ENCODE measurements around the gene STK10.

The STK10 gene

GRCh38 chr5:172188033-172188892, at the start of gene STK10:
TSS of gene STK10 (minus strand) at chr5:172188224. CDS start at chr5:172188042, 182 bp downstream.
- peak; percentile 92 for DNase-seq (ENCODE audit: low read depth, low spot score)
- H3K4me3 ChIP-seq (ENCODE audit: low read depth, low read length), result peak within 1 kb of the TSS; percentile 92
- TF ChIP-seq, protein P1, sequence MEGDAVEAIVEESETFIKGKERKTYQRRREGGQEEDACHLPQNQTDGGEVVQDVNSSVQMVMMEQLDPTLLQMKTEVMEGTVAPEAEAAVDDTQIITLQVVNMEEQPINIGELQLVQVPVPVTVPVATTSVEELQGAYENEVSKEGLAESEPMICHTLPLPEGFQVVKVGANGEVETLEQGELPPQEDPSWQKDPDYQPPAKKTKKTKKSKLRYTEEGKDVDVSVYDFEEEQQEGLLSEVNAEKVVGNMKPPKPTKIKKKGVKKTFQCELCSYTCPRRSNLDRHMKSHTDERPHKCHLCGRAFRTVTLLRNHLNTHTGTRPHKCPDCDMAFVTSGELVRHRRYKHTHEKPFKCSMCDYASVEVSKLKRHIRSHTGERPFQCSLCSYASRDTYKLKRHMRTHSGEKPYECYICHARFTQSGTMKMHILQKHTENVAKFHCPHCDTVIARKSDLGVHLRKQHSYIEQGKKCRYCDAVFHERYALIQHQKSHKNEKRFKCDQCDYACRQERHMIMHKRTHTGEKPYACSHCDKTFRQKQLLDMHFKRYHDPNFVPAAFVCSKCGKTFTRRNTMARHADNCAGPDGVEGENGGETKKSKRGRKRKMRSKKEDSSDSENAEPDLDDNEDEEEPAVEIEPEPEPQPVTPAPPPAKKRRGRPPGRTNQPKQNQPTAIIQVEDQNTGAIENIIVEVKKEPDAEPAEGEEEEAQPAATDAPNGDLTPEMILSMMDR (IDR thresholded peaks at IDR 0.05; ENCODE audit: low read depth, low read length), result peak; percentile 76
- in situ Hi-C loops (cut with HindIII; ENCODE audit: low sequenced_read_pairs), result no loop called here

- H3K4me3 ChIP-seq (ENCODE audit: low read depth, low read length), result no peak overlapping the region
- TF ChIP-seq, protein P1 (IDR thresholded peaks at IDR 0.05; ENCODE audit: low read depth, low read length), result no peak
- in situ Hi-C loops (cut with HindIII; ENCODE audit: low sequenced_read_pairs), result no loop called here
- DNase-seq (ENCODE audit: low read depth, low spot score), result no peak
These were observed 48.1 kb upstream of the STK10 start for GRCh38 chr5:172235827-172236736.

DNA sequence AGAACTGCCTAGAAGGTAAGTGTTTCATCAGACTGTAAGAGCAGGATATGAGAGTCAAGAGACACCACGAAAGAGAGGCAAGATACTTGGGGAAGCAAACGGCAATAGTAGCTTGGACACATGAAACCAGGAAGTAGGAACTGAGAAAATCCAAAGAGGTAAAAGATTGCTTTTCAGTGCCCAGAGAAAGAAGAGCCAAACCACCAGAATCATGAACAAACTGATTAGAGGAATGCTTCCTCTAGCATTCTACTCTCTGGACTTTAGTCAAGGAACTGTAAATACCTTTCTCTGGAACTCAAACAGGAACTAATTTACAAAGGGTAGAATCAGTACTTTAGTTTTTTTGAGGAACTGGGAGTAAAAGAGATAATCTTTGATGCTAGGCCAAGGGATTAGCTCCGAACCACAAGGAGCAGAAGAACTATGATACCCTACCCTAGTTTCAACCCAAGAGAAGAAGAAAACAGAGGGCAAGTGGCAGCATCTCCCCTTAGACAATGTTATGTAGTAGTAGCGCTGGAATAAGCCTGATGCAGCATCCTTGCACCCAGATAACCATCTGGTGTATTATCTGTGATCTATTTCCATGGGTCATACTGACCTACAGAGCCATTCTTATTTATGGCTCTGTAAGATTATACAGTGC, 47.2 kb upstream of the STK10 start:
- TF ChIP-seq, protein P1 (IDR thresholded peaks at IDR 0.05; ENCODE audit: low read depth, low read length), result no peak
- in situ Hi-C loops (cut with HindIII; ENCODE audit: low sequenced_read_pairs), result no loop called here
- H3K4me3 ChIP-seq (ENCODE audit: low read depth, low read length), result no peak overlapping the region
- peak; percentile 8 for DNase-seq (ENCODE audit: low read depth, low spot score)

- in situ Hi-C loops (cut with HindIII; ENCODE audit: low sequenced_read_pairs), result no loop called here
- TF ChIP-seq, protein P1 (IDR thresholded peaks at IDR 0.05; ENCODE audit: low read depth, low read length), result no peak
- no peak for DNase-seq (ENCODE audit: low read depth, low spot score)
- H3K4me3 ChIP-seq (ENCODE audit: low read depth, low read length), result no peak overlapping the region
These were observed 46.0 kb upstream of the STK10 start for GRCh38 chr5:172234031-172234430.

- TF ChIP-seq, protein P1 (IDR thresholded peaks at IDR 0.05; ENCODE audit: low read depth, low read length), result no peak
- no peak overlapping the region for H3K4me3 ChIP-seq (ENCODE audit: low read depth, low read length)
- no peak for DNase-seq (ENCODE audit: low read depth, low spot score)
- in situ Hi-C loops (cut with HindIII; ENCODE audit: low sequenced_read_pairs), result no loop called here
These were observed 41.9 kb upstream of the STK10 start for GRCh38 chr5:172229904-172230303.

DNA sequence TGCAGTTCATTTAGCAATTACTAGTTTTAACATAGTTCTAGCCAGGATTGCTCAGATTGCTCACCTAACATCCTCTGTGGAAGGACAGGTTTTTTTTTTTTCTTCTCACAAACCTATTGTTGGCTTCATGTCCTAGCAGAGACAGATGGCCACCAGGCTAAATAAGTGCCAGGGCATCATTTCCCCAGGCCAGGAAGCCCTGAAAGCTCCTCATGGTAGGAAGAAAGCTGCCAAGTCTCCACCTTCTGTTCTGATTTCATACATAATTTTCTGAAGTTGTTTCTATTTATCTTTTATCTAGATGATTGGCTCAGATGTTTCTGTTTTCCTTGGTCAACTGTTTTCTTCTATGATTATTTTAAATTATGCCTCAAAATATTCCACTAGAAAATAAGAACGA, 37.0 kb upstream of the STK10 start:
- H3K4me3 ChIP-seq (ENCODE audit: low read depth, low read length), result no peak overlapping the region
- DNase-seq (ENCODE audit: low read depth, low spot score), result no peak
- TF ChIP-seq, protein P1 (IDR thresholded peaks at IDR 0.05; ENCODE audit: low read depth, low read length), result no peak
- in situ Hi-C loops (cut with HindIII; ENCODE audit: low sequenced_read_pairs), result no loop called here

Data from astrocyte of the spinal cord (primary cell).